GM19193 (cell line): ENCODE data around the gene DPP3.

Source experiments
- POLR2A ChIP-seq: IDR thresholded peaks from 4 replicates; pipeline ENCODE4 v1.6.1; 2011; ENCODE audit not compliant: insufficient read depth, insufficient read length; ENCODE audit errors: extremely low read depth

Gene DPP3

GRCh38 chr11:66476173-66476840 is 3.9 kb upstream of the DPP3 start:
- TF ChIP-seq POLR2A = no peak

- no peak for TF ChIP-seq POLR2A
These were observed 3.4 kb upstream of the DPP3 start for GRCh38 chr11:66476841-66477251.

GRCh38 chr11:66477263-66478201 is 2.7 kb upstream of the DPP3 start:
- TF ChIP-seq POLR2A = no peak

- no peak for TF ChIP-seq POLR2A
These were observed 1.4 kb upstream of the DPP3 start for GRCh38 chr11:66478729-66479393.

- TF ChIP-seq POLR2A = no peak
These were observed 679 bp upstream of the DPP3 start for GRCh38 chr11:66479394-66480116.

- TF ChIP-seq POLR2A = no peak
These were observed 4.7 kb downstream of the DPP3 start for GRCh38 chr11:66484806-66485380.

- TF ChIP-seq POLR2A = no peak
These were observed 8.7 kb downstream of the DPP3 start for GRCh38 chr11:66488957-66489356.

- TF ChIP-seq POLR2A = no peak
These were observed 9.4 kb downstream of the DPP3 start for GRCh38 chr11:66489636-66490035.

- TF ChIP-seq POLR2A = no peak
These were observed 11.2 kb downstream of the DPP3 start for GRCh38 chr11:66491315-66491935.

- no peak for TF ChIP-seq POLR2A
These were observed 12.1 kb downstream of the DPP3 start for GRCh38 chr11:66492161-66492865.

- no peak for TF ChIP-seq POLR2A
These were observed 12.9 kb downstream of the DPP3 start for GRCh38 chr11:66493130-66493529.

GRCh38 chr11:66494458-66494857 is 14.2 kb downstream of the DPP3 start:
- no peak for TF ChIP-seq POLR2A

GRCh38 chr11:66494935-66495334 is 14.7 kb downstream of the DPP3 start:
- no peak for TF ChIP-seq POLR2A

- no peak for TF ChIP-seq POLR2A
These were observed 15.2 kb downstream of the DPP3 start for GRCh38 chr11:66495401-66495854.

- no peak for TF ChIP-seq POLR2A
These were observed 17.0 kb downstream of the DPP3 start for GRCh38 chr11:66497206-66497605.
